Breast epithelium (tissue), 3 donors: ENCODE results near the gene COL18A1.

ENCODE experiments used
- POLR2A ChIP-seq: fragments of 450-650 bp; IDR thresholded peaks from one replicate; pipeline ENCODE4 v1.6.1; 2016; ENCODE audit warnings: antibody characterized with exemption, mild to moderate bottlenecking, moderate library complexity
- POLR2AphosphoS5 ChIP-seq, 3 donors: sonication (generic); formaldehyde crosslinking; IDR thresholded peaks; one replicate each; pipeline ENCODE4 v1.6.1; 2017; ENCODE audit warnings: antibody characterized with exemption in 3 of 3
- TF ChIP-seq, protein P1 (sequence below), 3 donors: fragments of 450-650 bp; IDR thresholded peaks; one replicate each; pipeline ENCODE4 v1.5.1; 2016 to 2017; ENCODE audit warnings: antibody characterized with exemption in 3 of 3, mild to moderate bottlenecking in 3 of 3, moderate library complexity in 3 of 3

DNA sequence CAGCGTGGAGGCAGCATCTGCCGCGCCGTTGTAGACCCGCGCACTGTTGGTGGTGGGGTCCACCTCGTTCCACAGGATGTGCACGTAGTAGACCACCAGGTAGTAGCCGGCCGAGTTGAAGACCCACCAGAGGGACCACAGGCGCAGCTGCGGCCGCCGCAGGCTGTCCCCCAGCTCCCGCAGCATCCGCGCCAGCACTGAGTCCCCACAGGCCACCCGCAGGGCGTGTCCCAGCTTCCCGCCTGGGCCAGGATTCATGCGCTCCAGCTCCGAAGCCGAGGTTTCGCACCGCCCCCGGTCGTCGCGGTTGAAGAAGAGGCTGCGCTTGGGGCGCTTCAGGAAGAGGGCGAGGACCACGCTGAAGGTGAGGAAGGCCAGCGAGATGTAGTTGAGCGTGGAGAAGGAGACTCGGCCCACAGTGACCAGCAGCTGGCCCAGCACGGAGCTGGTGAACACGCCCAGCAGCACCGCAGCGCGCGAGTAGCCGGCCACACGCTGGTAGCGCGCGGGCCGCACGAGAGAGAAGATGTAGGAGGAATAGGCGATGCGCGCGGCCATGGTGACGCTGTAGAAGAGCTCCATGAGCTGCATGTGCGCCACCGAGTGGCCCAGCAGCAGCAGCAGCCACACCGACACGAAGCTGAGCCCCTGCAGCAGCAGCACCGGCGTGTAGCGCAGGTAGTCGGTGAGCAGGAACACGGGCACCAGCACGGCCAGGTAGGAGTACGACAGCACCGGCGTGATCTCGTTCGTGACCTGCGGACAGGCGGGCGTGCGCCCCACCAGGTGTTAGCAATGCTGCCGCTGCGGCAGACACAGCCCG lies 126.6 kb downstream of the COL18A1 start:
- TF ChIP-seq POLR2A (no peak), POLR2AphosphoS5 (IDR thresholded peaks at IDR 0.05) (no peak)
- TF ChIP-seq, protein P1, sequence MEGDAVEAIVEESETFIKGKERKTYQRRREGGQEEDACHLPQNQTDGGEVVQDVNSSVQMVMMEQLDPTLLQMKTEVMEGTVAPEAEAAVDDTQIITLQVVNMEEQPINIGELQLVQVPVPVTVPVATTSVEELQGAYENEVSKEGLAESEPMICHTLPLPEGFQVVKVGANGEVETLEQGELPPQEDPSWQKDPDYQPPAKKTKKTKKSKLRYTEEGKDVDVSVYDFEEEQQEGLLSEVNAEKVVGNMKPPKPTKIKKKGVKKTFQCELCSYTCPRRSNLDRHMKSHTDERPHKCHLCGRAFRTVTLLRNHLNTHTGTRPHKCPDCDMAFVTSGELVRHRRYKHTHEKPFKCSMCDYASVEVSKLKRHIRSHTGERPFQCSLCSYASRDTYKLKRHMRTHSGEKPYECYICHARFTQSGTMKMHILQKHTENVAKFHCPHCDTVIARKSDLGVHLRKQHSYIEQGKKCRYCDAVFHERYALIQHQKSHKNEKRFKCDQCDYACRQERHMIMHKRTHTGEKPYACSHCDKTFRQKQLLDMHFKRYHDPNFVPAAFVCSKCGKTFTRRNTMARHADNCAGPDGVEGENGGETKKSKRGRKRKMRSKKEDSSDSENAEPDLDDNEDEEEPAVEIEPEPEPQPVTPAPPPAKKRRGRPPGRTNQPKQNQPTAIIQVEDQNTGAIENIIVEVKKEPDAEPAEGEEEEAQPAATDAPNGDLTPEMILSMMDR (IDR thresholded peaks at IDR 0.05) = no peak
